K562 (cell line): ENCODE data around the gene AP4E1. TPM values are rescaled to one million over a fixed set of nuclear protein-coding genes. Genes with fewer than 3 reads are reported as not detected.

Experiments
- ATAC-seq: fragments of 200-7000 bp; cut with Tn5 transposase; 3 replicates; pipeline ENCODE4 v1.9.1; 2020; ENCODE audit warnings: moderate library complexity
- BruUV-seq: library from RNA; stranded (reverse); fragments of 400-500 nt; replicated peaks from 2 replicates; lab custom pipeline; 2021; lab: Mats Ljungman, UMichigan
- CTCF ChIA-PET: fragments of 300-600 bp; formaldehyde crosslinking; extraction: SDS; loops from one replicate; lab custom pipeline; 2021; ENCODE audit warnings: low intra/inter-chr PET ratio; lab: Yijun Ruan, JAX
- POLR2A ChIA-PET: fragments of 300-600, 350-650 bp; sonication (Branson Sonifier 250); formaldehyde crosslinking; extraction: SDS; loops from one replicate; lab custom pipeline; 2021; ENCODE audit warnings: antibody characterized with exemption, inconsistent platforms; lab: Yijun Ruan, JAX
- DNase-seq, 4 experiments: peaks; one replicate each; pipeline versions ENCODE4 v3.0.0 to v3.0.0-alpha.2; 2011 to 2018; ENCODE audit warnings: low spot score in 3 of 4, mixed read lengths in 3 of 4; ENCODE audit errors: extremely low read depth in 1 of 4
- FAIRE-seq: peaks from 2 replicates; lab custom pipeline; 2011; peaks lifted over from hg19 to GRCh38; lab: Jason Lieb, UNC
- H2AFZ ChIP-seq: 2 replicates; pipeline ENCODE4 v1.6.0; 2011; ENCODE audit warnings: low read depth, low read length, control low read depth, inconsistent platforms
- H3K27ac ChIP-seq: fragments of 200-600 bp; 3 replicates; pipeline ENCODE4 v1.8.0; 2011; ENCODE audit warnings: low read depth, mild to moderate bottlenecking, control low read depth, inconsistent platforms, low read length, moderate library complexity, mixed read lengths; ENCODE audit errors: extremely low read depth
- H3K27me3 ChIP-seq, 2 experiments: fragments of 300-600 bp in 1 of 2; 2 replicates in 1 of 2; 3 replicates in 1 of 2; pipeline versions ENCODE4 v1.6.0 to v1.8.0; 2011; ENCODE audit warnings: inconsistent platforms in 2 of 2, low read length in 2 of 2, mild to moderate bottlenecking in 1 of 2, mixed read lengths in 1 of 2, moderate library complexity in 1 of 2; ENCODE audit not compliant: control insufficient read depth in 2 of 2, insufficient read depth in 2 of 2
- H3K36me3 ChIP-seq: fragments of 300-600 bp; 3 replicates; pipeline ENCODE4 v1.8.0; 2011; ENCODE audit warnings: mild to moderate bottlenecking, low read length, inconsistent platforms; ENCODE audit not compliant: control insufficient read depth, insufficient read depth
- H3K4me1 ChIP-seq, 2 experiments: fragments of 200-600 bp in 1 of 2; replicated peaks in 1 of 2; 2 replicates in 1 of 2; 3 replicates in 1 of 2; pipeline versions ENCODE4 v1.5.1 to v1.8.0; 2011; ENCODE audit warnings: inconsistent platforms in 2 of 2, low read length in 2 of 2, mild to moderate bottlenecking in 1 of 2, mixed read lengths in 1 of 2, moderate library complexity in 1 of 2; ENCODE audit not compliant: control insufficient read depth in 2 of 2, insufficient read depth in 2 of 2
- H3K4me2 ChIP-seq: 2 replicates; pipeline ENCODE4 v1.6.1; 2011; ENCODE audit warnings: low read length, control low read depth, inconsistent platforms, mixed read lengths; ENCODE audit not compliant: insufficient read depth
- H3K4me3 ChIP-seq: fragments of 200-600 bp; sonication (generic), shearing (Covaris generic); 2 replicates; pipeline ENCODE4 v1.5.1; 2016; ENCODE audit warnings: control low read depth, inconsistent platforms
- H3K79me2 ChIP-seq: fragments of 200-600 bp; 3 replicates; pipeline ENCODE4 v1.8.0; 2011; ENCODE audit warnings: low read length, inconsistent platforms; ENCODE audit not compliant: control insufficient read depth, insufficient read depth
- H3K9ac ChIP-seq, 2 experiments: 2 replicates each; pipeline versions ENCODE4 v1.6.0 to v1.6.1; 2011; ENCODE audit warnings: low read depth in 2 of 2, low read length in 2 of 2, control low read depth in 1 of 2, inconsistent platforms in 1 of 2, mild to moderate bottlenecking in 1 of 2, mixed read lengths in 1 of 2; ENCODE audit not compliant: insufficient read depth in 1 of 2
- H3K9me1 ChIP-seq: one replicate; pipeline ENCODE4 v1.6.0; 2011; ENCODE audit warnings: inconsistent platforms, mild to moderate bottlenecking, low read length, moderate library complexity; ENCODE audit not compliant: control insufficient read depth, insufficient read depth
- H3K9me3 ChIP-seq: replicated peaks from 2 replicates; pipeline ENCODE4 v1.5.1; 2011; ENCODE audit warnings: low read depth, low read length, inconsistent platforms; ENCODE audit not compliant: control insufficient read depth, insufficient read depth
- H4K20me1 ChIP-seq: replicated peaks from 2 replicates; pipeline ENCODE4 v1.6.1; 2011; ENCODE audit warnings: low read length, inconsistent platforms, mixed read lengths; ENCODE audit not compliant: control insufficient read depth, insufficient read depth
- ARNT ChIP-seq, 2 experiments: fragments of 450-650 bp; IDR thresholded peaks; 2 replicates each; pipeline ENCODE4 v1.6.1; 2016; ENCODE audit warnings: mild to moderate bottlenecking in 1 of 2
- CC2D1A ChIP-seq: fragments of 450-650 bp; IDR thresholded peaks from 2 replicates; pipeline ENCODE4 v1.6.1; 2017; ENCODE audit warnings: mild to moderate bottlenecking
- FOXP1 ChIP-seq: sonication (generic); formaldehyde crosslinking; IDR thresholded peaks from 2 replicates; pipeline ENCODE4 v1.8.0; 2022; ENCODE audit warnings: mild to moderate bottlenecking, missing genetic modification reagents
- KAT8 ChIP-seq: fragments of 450-650 bp; IDR thresholded peaks from 2 replicates; pipeline ENCODE4 v1.6.1; 2016; ENCODE audit warnings: low read depth, mild to moderate bottlenecking
- NFIC ChIP-seq: fragments of 450-650 bp; IDR thresholded peaks from 2 replicates; pipeline ENCODE4 v1.6.1; 2017; ENCODE audit warnings: mild to moderate bottlenecking, inconsistent platforms
- POLR3A ChIP-seq: IDR thresholded peaks from 2 replicates; pipeline ENCODE4 v1.6.1; 2011; ENCODE audit warnings: borderline replicate concordance, mild to moderate bottlenecking, moderate library complexity; ENCODE audit not compliant: insufficient read length, insufficient read depth; ENCODE audit errors: extremely low read depth
- SIN3A ChIP-seq, 2 experiments: fragments of 150-350 bp in 1 of 2; IDR thresholded peaks; 2 replicates each; pipeline ENCODE4 v1.6.1; 2011 to 2016; ENCODE audit warnings: borderline replicate concordance in 2 of 2, low read depth in 2 of 2, low read length in 2 of 2, mild to moderate bottlenecking in 2 of 2, moderate library complexity in 2 of 2; ENCODE audit not compliant: control insufficient read depth in 1 of 2
- SMARCA5 ChIP-seq: fragments of 450-650 bp; IDR thresholded peaks from 2 replicates; pipeline ENCODE4 v1.6.1; 2016
- SNIP1 ChIP-seq: fragments of 450-650 bp; IDR thresholded peaks from 2 replicates; pipeline ENCODE4 v1.7.1; 2017; ENCODE audit warnings: low read depth, mild to moderate bottlenecking
- TAF7 ChIP-seq: fragments of 450-650 bp; IDR thresholded peaks from 2 replicates; pipeline ENCODE4 v1.6.1; 2016; ENCODE audit warnings: missing genetic modification characterization, missing compliant biosample characterization
- WGBS: fragments of 100-300 bp; shearing (Covaris generic); methylation state at CpG from one replicate; pipeline ENCODE4 v1.1.6; 2016; ENCODE audit warnings: low coverage, mixed read lengths; ENCODE audit not compliant: insufficient coverage; ENCODE audit errors: missing lambda C conversion rate; 5-methylcytosine and 5-hydroxymethylcytosine counted together
- in situ Hi-C: fragments of 300-500 bp; cut with MboI; formaldehyde crosslinking; loops from 4 replicates; pipeline ENCODE4 v1.15.0; 2018; ENCODE audit warnings: inconsistent platforms, mixed read lengths
- intact Hi-C: fragments of 100-400 bp; cut with micrococcal nuclease; formaldehyde crosslinking; loops from 2 replicates; pipeline ENCODE4 v1.14.2; 2022
- polyA plus RNA-seq, 8 experiments: library from polyadenylated mRNA; depleted of rRNA in 4 of 8; stranded (reverse) in 5 of 8; unstranded in 3 of 8; fragments of >200 nt; fragmentation: Nextera tagmentation in 2 of 8; fragmentation: Illumina TruSeq in 1 of 8; extraction: Ambion mirVana in 2 of 8; extraction: Trizol in 1 of 8; gene quantifications; 2 replicates each; pipeline versions ENCODE4 v1.2.1 to v1.2.3, GENCODE V29; 2011 to 2014; ENCODE audit warnings: inconsistent platforms in 1 of 8, missing spikeins in 1 of 8
- total RNA-seq, 7 experiments: library from RNA; depleted of rRNA in 6 of 7; stranded (reverse); fragments of >200 nt in 6 of 7; fragmentation: Illumina TruSeq in 2 of 7; extraction: Trizol in 2 of 7; gene quantifications; 2 replicates each; pipeline versions ENCODE4 v1.2.1 to v1.2.3, GENCODE V29; 2011 to 2021; ENCODE audit warnings: low replicate concordance in 1 of 7
- TF ChIP-seq, protein P1 (sequence below): fragments of 250-450 bp; sonication (Bioruptor Pico); IDR thresholded peaks from 2 replicates; pipeline ENCODE4 v1.4.0; 2020; ENCODE audit warnings: mild to moderate bottlenecking

The AP4E1 gene
- total and polyA plus RNA-seq, 9 of the 15 experiments (the other 6 are each of a cell fraction or from before 2014, with no cell fraction given): 1.3 to 11.5 (median 4.4) TPM

DNA sequence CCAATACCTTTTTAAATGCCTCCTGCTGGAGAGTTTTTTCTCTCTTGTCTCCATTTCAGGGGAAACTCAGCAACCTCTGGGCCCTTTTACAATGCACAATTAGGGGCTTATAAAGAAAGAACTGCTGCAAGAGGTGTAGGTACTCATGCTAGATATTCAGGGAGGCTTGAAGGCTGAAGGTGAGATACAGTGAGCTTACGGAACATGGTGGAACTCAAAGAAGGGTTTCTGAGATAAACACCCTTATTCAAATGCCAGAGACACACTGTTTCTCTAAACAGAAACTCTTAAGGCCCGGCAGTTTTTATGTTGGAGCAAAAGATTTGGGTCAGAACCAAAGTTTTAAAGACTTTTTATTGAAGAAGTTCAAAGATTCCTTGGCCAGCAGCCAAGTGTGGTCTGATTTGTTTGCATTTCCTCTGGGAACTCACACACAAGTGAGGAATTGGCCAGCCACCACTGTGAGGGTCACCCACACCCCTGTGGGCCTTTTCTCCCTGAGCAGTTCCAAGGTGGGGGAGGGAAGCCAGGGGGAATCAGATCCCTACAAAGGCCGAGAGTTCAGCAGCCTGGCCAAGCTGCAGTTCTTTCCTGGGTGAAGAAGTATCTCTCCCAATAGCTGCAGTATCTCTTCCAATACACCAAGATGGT is 138.4 kb downstream of the AP4E1 start:
- FAIRE-seq (peak; percentile 49), DNase-seq (no peak), ATAC-seq (no peak)
- H4K20me1 ChIP-seq: no peaks in the 10 kb centered on the region
- no peak overlapping the region for H3K9ac ChIP-seq
- H2AFZ ChIP-seq: no peak overlapping the region
- BruUV-seq: no TSS peak
- no peak overlapping the region for H3K4me2 ChIP-seq
- no peak overlapping the region for H3K27ac ChIP-seq
- H3K9me3 ChIP-seq: no peaks in the 10 kb centered on the region
- POLR2A ChIA-PET: interaction anchor here (0.9 to 1.1 kb wide), 2 partner anchors 8 to 44 kb away, joined by 3 to 4 read pairs; no protein-coding TSS in a partner anchor
- no peaks in the 10 kb centered on the region for H3K36me3 ChIP-seq
- in situ Hi-C loops: no loop called here
- no peaks in the 10 kb centered on the region for H3K79me2 ChIP-seq
- CTCF ChIA-PET: no interaction called here
- H3K9me1 ChIP-seq: no peaks in the 10 kb centered on the region
- no peaks in the 10 kb centered on the region for H3K27me3 ChIP-seq
- H3K4me3 ChIP-seq: no peak overlapping the region
- WGBS: 24% methylated on average over 3 of the region's 3 CpGs
- peaks cover 0 to 3% of the 10 kb centered on the region in 2 experiments; a peak in 1 of 5 replicates for H3K4me1 ChIP-seq
- peak; percentile 79 for TF ChIP-seq NFIC
- no peak for TF ChIP-seq KAT8
- intact Hi-C loops: no loop called here

DNA sequence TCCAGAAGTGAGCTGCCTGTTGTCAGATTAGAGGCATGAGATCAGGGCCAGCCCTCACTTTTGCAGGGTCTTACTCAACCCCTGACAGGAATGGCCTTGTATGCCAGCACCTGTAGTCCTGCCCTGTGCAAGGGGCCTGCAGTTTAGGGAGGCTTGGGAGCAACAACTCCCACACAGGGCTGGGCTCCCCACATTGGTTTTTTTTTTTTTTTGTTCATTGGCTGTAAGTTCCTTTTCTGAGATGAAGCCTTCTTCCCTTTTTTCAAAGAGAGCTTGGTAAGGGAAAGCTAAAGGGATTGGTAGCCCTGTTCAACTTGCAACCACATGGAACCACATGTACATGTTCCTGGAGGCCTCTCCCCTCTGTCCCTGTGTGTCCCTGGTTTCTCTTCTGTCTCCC is 139.8 kb downstream of the AP4E1 start:
- intact Hi-C loops: no loop called here
- no peaks in the 10 kb centered on the region for H3K9me3 ChIP-seq
- no peak overlapping the region for H3K4me3 ChIP-seq
- in situ Hi-C loops: no loop called here
- peak; percentile 37 for ATAC-seq
- TF ChIP-seq SIN3A (IDR thresholded peaks at IDR 0.05; ENCODE audit: borderline replicate concordance in 2 of 2, control insufficient read depth in 1 of 2, low read depth in 2 of 2, low read length in 2 of 2): no peak
- TF ChIP-seq CC2D1A: no peak
- no peak for TF ChIP-seq TAF7 (tag)
- no peak for TF ChIP-seq SNIP1
- TF ChIP-seq SMARCA5: no peak
- no peak for TF ChIP-seq ARNT (IDR thresholded peaks at IDR 0.05)
- TF ChIP-seq, protein P1, sequence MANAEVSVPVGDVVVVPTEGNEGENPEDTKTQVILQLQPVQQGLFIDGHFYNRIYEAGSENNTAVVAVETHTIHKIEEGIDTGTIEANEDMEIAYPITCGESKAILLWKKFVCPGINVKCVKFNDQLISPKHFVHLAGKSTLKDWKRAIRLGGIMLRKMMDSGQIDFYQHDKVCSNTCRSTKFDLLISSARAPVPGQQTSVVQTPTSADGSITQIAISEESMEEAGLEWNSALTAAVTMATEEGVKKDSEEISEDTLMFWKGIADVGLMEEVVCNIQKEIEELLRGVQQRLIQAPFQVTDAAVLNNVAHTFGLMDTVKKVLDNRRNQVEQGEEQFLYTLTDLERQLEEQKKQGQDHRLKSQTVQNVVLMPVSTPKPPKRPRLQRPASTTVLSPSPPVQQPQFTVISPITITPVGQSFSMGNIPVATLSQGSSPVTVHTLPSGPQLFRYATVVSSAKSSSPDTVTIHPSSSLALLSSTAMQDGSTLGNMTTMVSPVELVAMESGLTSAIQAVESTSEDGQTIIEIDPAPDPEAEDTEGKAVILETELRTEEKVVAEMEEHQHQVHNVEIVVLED (CRISPR knock-in tag): no peak
- no peak for TF ChIP-seq POLR3A
- no peak for TF ChIP-seq FOXP1 (CRISPR knock-in tag)
- no peak overlapping the region for H3K9ac ChIP-seq
- POLR2A ChIA-PET: interaction anchor here (0.6 to 1.0 kb wide), 2 partner anchors 10 to 20 kb away, joined by 3 to 6 read pairs; no protein-coding TSS in a partner anchor
- peaks cover 5% of the 10 kb centered on the region for H4K20me1 ChIP-seq
- DNase-seq: no peak
- H3K4me1 ChIP-seq: peaks cover 0 to 3% of the 10 kb centered on the region in 2 experiments; a peak in 1 of 5 replicates
- CTCF ChIA-PET: no interaction called here
- no peak overlapping the region for H3K4me2 ChIP-seq
- H3K9me1 ChIP-seq: no peaks in the 10 kb centered on the region
- H3K36me3 ChIP-seq: no peaks in the 10 kb centered on the region
- no peak overlapping the region for H3K27ac ChIP-seq
- H2AFZ ChIP-seq: no peak overlapping the region
- H3K27me3 ChIP-seq: no peaks in the 10 kb centered on the region
- H3K79me2 ChIP-seq: no peaks in the 10 kb centered on the region
- BruUV-seq: no TSS peak
- no peak for FAIRE-seq
